ENCODE measurements around the gene PAK1. TPM values are rescaled to one million over a fixed set of nuclear protein-coding genes. Genes with fewer than 3 reads are reported as not detected.
A peak's percentile ranks its signal among the peaks of the same experiment; 100 is the strongest.

The PAK1 gene
- total and polyA plus RNA-seq, 9 of the 15 experiments (the other 6 are each of a cell fraction or from before 2014, with no cell fraction given): 0.52 to 11.7 (median 1.9) TPM

DNA sequence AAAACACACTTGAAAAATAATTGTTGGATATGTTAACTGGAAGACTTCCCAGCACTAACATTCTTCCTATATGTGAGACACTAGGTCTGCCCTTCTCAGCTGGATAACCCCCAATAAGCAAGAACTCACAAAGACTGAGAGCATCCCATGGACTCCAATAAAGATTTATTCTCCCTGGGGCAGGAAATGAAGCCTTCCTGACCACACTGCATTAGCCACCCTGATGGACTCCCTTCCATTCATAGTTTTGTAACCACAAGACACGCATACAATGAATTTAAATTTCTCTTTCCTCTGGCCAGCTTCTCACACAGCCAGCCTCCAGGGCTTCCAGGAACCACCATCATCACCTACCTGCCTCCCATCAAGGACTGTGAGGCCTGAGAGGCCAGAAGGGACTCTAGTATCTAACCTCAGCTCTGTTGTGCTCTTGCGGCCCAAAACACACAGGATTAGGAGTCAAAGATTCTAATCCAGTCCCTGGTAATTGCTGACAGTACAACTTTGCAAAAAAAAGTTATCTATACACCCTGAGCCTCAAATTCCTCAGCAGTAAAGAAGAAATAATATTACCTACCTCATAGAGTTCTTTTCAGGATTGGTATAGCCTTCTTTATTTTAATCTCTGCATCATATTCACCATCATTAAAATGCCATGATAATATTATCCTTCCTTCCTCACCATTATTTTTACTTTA, 126.8 kb downstream of the PAK1 start:
- Histone ChIP-seq H3K27ac (ENCODE audit: extremely low read depth, low read depth, low read length) (no peak overlapping the region), H3K4me2 (ENCODE audit: insufficient read depth, low read length) (no peak overlapping the region), H3K9me3 (replicated peaks; ENCODE audit: control insufficient read depth, insufficient read depth, low read depth, low read length) (no peaks in the 10 kb centered on the region), H4K20me1 (replicated peaks; ENCODE audit: control insufficient read depth, insufficient read depth, low read length) (no peaks in the 10 kb centered on the region), H3K79me2 (ENCODE audit: control insufficient read depth, insufficient read depth, low read length) (no peaks in the 10 kb centered on the region), H3K4me3 (no peak overlapping the region), H3K9ac (ENCODE audit: insufficient read depth in 1 of 2, low read depth in 2 of 2, low read length in 2 of 2) (no peak overlapping the region), H3K9me1 (ENCODE audit: control insufficient read depth, insufficient read depth, low read length) (no peaks in the 10 kb centered on the region), H3K27me3 (ENCODE audit: control insufficient read depth in 2 of 2, insufficient read depth in 2 of 2, low read length in 2 of 2) (peaks cover 0 to 4% of the 10 kb centered on the region in 2 experiments; a peak in 2 of 5 replicates), H2AFZ (ENCODE audit: low read depth, low read length) (no peak overlapping the region), H3K4me1 (replicated peaks in 1 of 2; ENCODE audit: control insufficient read depth in 2 of 2, insufficient read depth in 2 of 2, low read length in 2 of 2) (no peaks in the 10 kb centered on the region), H3K36me3 (ENCODE audit: control insufficient read depth, insufficient read depth, low read length) (no peaks in the 10 kb centered on the region)
- DNase-seq (ENCODE audit: extremely low read depth in 1 of 4, low spot score in 3 of 4) (no peak), FAIRE-seq (no peak), ATAC-seq (no peak)
- TF ChIP-seq KAT2B (IDR thresholded peaks at IDR 0.05; ENCODE audit: low read depth, low read length) (no peak), POLR3G (IDR thresholded peaks at IDR 0.05; ENCODE audit: extremely low read depth, insufficient read length, insufficient replicate concordance) (no peak), MAFG (tag; conservative IDR thresholded peaks at IDR 0.05) (0 out of 2 replicates have a peak, but pooled peaks have one; percentile 16), ZNF316 (IDR thresholded peaks at IDR 0.05) (peak; percentile 34; the same call in 1 of the 2 replicates), C11orf30 (IDR thresholded peaks at IDR 0.05; ENCODE audit: low read depth) (peak; percentile 24; the same call in 1 of the 2 replicates)
- ChIA-PET POLR2A (no interaction called here), CTCF (ENCODE audit: low intra/inter-chr PET ratio) (no interaction called here)
- in situ Hi-C loops (cut with MboI): no loop called here
- WGBS (ENCODE audit: insufficient coverage, low coverage, missing lambda C conversion rate): 0% methylated on average over 2 of the region's 2 CpGs
- intact Hi-C loops (cut with micrococcal nuclease): no loop called here
- no TSS peak for BruUV-seq (replicated peaks)

DNA sequence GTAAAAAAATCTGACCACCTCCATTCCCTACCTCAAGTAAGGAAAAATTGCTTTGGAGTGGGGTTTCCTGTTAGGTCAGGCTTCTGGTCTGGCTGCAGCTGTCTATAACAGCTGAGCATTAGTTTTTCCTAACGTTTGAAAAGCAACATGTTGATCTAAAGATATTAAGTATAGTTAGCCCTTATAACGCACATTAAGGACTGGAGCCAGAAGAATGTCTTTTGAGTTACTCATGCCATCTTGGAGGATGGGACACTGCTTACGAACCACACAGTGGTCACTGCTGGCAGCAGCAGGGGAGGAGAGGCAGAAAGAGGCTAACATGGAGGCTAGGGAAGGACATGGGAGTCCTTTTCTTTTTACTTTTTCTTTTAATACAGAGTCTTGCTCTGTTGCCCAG, 128.3 kb downstream of the PAK1 start:
- intact Hi-C loops (cut with micrococcal nuclease) (no loop called here), in situ Hi-C loops (cut with MboI) (no loop called here)
- WGBS (ENCODE audit: insufficient coverage, low coverage, missing lambda C conversion rate): 2% methylated on average over 3 of the region's 3 CpGs
- POLR2A ChIA-PET: no interaction called here
- H3K9me1 ChIP-seq (ENCODE audit: control insufficient read depth, insufficient read depth, low read length): no peaks in the 10 kb centered on the region
- no peak overlapping the region for H2AFZ ChIP-seq (ENCODE audit: low read depth, low read length)
- no peaks in the 10 kb centered on the region for H3K9me3 ChIP-seq (replicated peaks; ENCODE audit: control insufficient read depth, insufficient read depth, low read depth, low read length)
- no peak for FAIRE-seq
- DNase-seq (ENCODE audit: extremely low read depth in 1 of 4, low spot score in 3 of 4): no peak
- H3K4me3 ChIP-seq: no peak overlapping the region
- H4K20me1 ChIP-seq (replicated peaks; ENCODE audit: control insufficient read depth, insufficient read depth, low read length): no peaks in the 10 kb centered on the region
- no peak overlapping the region for H3K4me2 ChIP-seq (ENCODE audit: insufficient read depth, low read length)
- H3K9ac ChIP-seq (ENCODE audit: insufficient read depth in 1 of 2, low read depth in 2 of 2, low read length in 2 of 2): no peak overlapping the region
- CTCF ChIA-PET (ENCODE audit: low intra/inter-chr PET ratio): no interaction called here
- BruUV-seq (replicated peaks): no TSS peak
- H3K27ac ChIP-seq (ENCODE audit: extremely low read depth, low read depth, low read length): no peak overlapping the region
- no peaks in the 10 kb centered on the region for H3K79me2 ChIP-seq (ENCODE audit: control insufficient read depth, insufficient read depth, low read length)
- H3K36me3 ChIP-seq (ENCODE audit: control insufficient read depth, insufficient read depth, low read length): no peaks in the 10 kb centered on the region
- no peak for ATAC-seq
- TF ChIP-seq DNMT1 (IDR thresholded peaks at IDR 0.05) (no peak), NR2C2 (CRISPR knock-in tag; IDR thresholded peaks at IDR 0.05) (no peak), NR2C2 (tag; IDR thresholded peaks at IDR 0.05) (no peak), ZBED1 (IDR thresholded peaks at IDR 0.05) (no peak)
- TF ChIP-seq, protein P1, sequence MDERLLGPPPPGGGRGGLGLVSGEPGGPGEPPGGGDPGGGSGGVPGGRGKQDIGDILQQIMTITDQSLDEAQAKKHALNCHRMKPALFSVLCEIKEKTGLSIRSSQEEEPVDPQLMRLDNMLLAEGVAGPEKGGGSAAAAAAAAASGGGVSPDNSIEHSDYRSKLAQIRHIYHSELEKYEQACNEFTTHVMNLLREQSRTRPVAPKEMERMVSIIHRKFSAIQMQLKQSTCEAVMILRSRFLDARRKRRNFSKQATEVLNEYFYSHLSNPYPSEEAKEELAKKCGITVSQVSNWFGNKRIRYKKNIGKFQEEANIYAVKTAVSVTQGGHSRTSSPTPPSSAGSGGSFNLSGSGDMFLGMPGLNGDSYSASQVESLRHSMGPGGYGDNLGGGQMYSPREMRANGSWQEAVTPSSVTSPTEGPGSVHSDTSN (CRISPR knock-in tag; IDR thresholded peaks at IDR 0.05; ENCODE audit: low read depth): no peak
- TF ChIP-seq, protein P1 (tag; conservative IDR thresholded peaks at IDR 0.05; ENCODE audit: low read depth): no peak
- H3K4me1 ChIP-seq (replicated peaks in 1 of 2; ENCODE audit: control insufficient read depth in 2 of 2, insufficient read depth in 2 of 2, low read length in 2 of 2): no peaks in the 10 kb centered on the region
- peaks cover 0 to 4% of the 10 kb centered on the region in 2 experiments; a peak in 2 of 5 replicates for H3K27me3 ChIP-seq (ENCODE audit: control insufficient read depth in 2 of 2, insufficient read depth in 2 of 2, low read length in 2 of 2)
